ENCODE results near the gene MXD3. TPM values are rescaled to one million over a fixed set of nuclear protein-coding genes. Genes with fewer than 3 reads are reported as not detected.

MXD3 gene
- total and polyA plus RNA-seq, 2 of the 4 experiments (the other 2 are of a cell fraction) = 7.3 to 12.9 TPM

GRCh38 chr5:177329883-177330282 lies 18.2 kb upstream of the MXD3 start:
- H3K27ac ChIP-seq (ENCODE audit: insufficient read depth, low read length) = no peak overlapping the region
- BruUV-seq (replicated peaks) = no TSS peak
- intact Hi-C loops (cut with micrococcal nuclease) (no loop called here), dilution Hi-C loops (cut with HindIII; ENCODE audit: low sequenced_read_pairs, unreplicated experiment) (no loop called here), in situ Hi-C loops (cut with MboI; ENCODE audit: low sequenced_read_pairs) (no loop called here)
- CTCF ChIA-PET = no interaction called here
- 73% methylated on average over 5 of the region's 6 CpGs; no CpG with 5 or more reads in 1 of the 2 experiments for WGBS, 2 experiments (ENCODE audit: extremely low coverage in 2 of 2, insufficient read length in 1 of 2)
- H2BK120ac ChIP-seq (ENCODE audit: low read depth, low read length) = no peak overlapping the region
- H3K9me1 ChIP-seq (ENCODE audit: insufficient read depth, low read length) = peaks cover 2% of the 10 kb centered on the region; the same call in 1 of the 2 replicates
- no peak overlapping the region for H4K8ac ChIP-seq (ENCODE audit: low read depth in 2 of 2, low read length in 2 of 2)
- no peak overlapping the region for H2AFZ ChIP-seq (replicated peaks; ENCODE audit: low read length, poor library complexity)
- H3K9me3 ChIP-seq (ENCODE audit: control insufficient read depth, insufficient read depth, low read length) = no peaks in the 10 kb centered on the region
- ATAC-seq (ENCODE audit: low read depth) (no peak), DNase-seq (no peak)
- peaks cover 2% of the 10 kb centered on the region; the same call in 1 of the 2 replicates for H3K4me1 ChIP-seq (ENCODE audit: control insufficient read depth, insufficient read depth, low read length)
- H3K79me1 ChIP-seq (ENCODE audit: low read depth in 1 of 2, low read length in 2 of 2) = peaks cover 5 to 22% of the 10 kb centered on the region in 2 experiments; a peak in 3 of 4 replicates
- no peak overlapping the region for H2AK9ac ChIP-seq (replicated peaks; ENCODE audit: low read depth, low read length, poor library complexity)
- H2AK5ac ChIP-seq (ENCODE audit: low read depth, low read length) = no peak overlapping the region
- H3K9ac ChIP-seq (ENCODE audit: low read depth, low read length) = no peak overlapping the region
- H3K18ac ChIP-seq (ENCODE audit: low read depth, low read length) = no peak overlapping the region
- H3K14ac ChIP-seq (replicated peaks; ENCODE audit: low read depth, low read length) = no peak overlapping the region
- no peak overlapping the region for H4K91ac ChIP-seq (ENCODE audit: insufficient read depth, low read depth, low read length)
- H2BK15ac ChIP-seq (ENCODE audit: low read depth, low read length) = no peak overlapping the region
- H4K20me1 ChIP-seq (ENCODE audit: insufficient read depth, low read length) = peaks cover 5% of the 10 kb centered on the region
- H3K27me3 ChIP-seq (ENCODE audit: control insufficient read depth, insufficient read depth, low read length) = no peaks in the 10 kb centered on the region
- no peak overlapping the region for H2BK5ac ChIP-seq (ENCODE audit: low read depth, low read length, poor library complexity, severe bottlenecking)
- no peak overlapping the region for H3K4me3 ChIP-seq (ENCODE audit: insufficient read depth, low read depth, low read length)
- no peak overlapping the region for H3K23ac ChIP-seq (ENCODE audit: low read depth, low read length)
- POLR2A ChIA-PET (ENCODE audit: unreplicated experiment) = no interaction called here
- H4K5ac ChIP-seq (ENCODE audit: low read depth, low read length) = no peak overlapping the region
- H2BK20ac ChIP-seq (ENCODE audit: low read depth, low read length) = no peak overlapping the region
- no peak overlapping the region for H3K56ac ChIP-seq (ENCODE audit: extremely low read depth, insufficient read depth, low read length)
- peaks cover 51% of the 10 kb centered on the region for H3K36me3 ChIP-seq (ENCODE audit: control insufficient read depth, insufficient read depth, low read length)
- no peak overlapping the region for H3K4ac ChIP-seq (ENCODE audit: low read depth, low read length)
- TF ChIP-seq RFX5 (IDR thresholded peaks at IDR 0.05; ENCODE audit: low read depth, low read length) = no peak
- no peak for TF ChIP-seq MXI1 (IDR thresholded peaks at IDR 0.05; ENCODE audit: borderline replicate concordance, low read depth, low read length)
- no peak for TF ChIP-seq NFE2L2 (IDR thresholded peaks at IDR 0.05; ENCODE audit: low read depth, low read length)
- no peak for TF ChIP-seq POLR2A (IDR thresholded peaks at IDR 0.05; ENCODE audit: low read depth, low read length)
- no peak for TF ChIP-seq CEBPB (IDR thresholded peaks at IDR 0.05; ENCODE audit: low read depth, low read length)
- TF ChIP-seq SMC3 (IDR thresholded peaks at IDR 0.05; ENCODE audit: low read depth, low read length) = no peak
- no peak for TF ChIP-seq RAD21 (IDR thresholded peaks at IDR 0.05; ENCODE audit: low read length)
- no peak overlapping the region for H3K4me2 ChIP-seq (ENCODE audit: low read depth, low read length)
